Neural cell (in vitro differentiated cells): ENCODE results near the gene AXIN1. TPM values are rescaled to one million over a fixed set of nuclear protein-coding genes. Genes with fewer than 3 reads are reported as not detected.

Experiments
- H2AFZ ChIP-seq: fragments of 200-600, 300-800 bp; sonication (generic), shearing (Covaris generic); 2 replicates; pipeline ENCODE4 v1.6.0; 2014; ENCODE audit warnings: low read depth, mild to moderate bottlenecking, antibody characterized with exemption, low read length, moderate library complexity
- H3F3A ChIP-seq: fragments of 200-600 bp; shearing (Covaris generic); 2 replicates; pipeline ENCODE4 v1.6.1; 2016; ENCODE audit warnings: mild to moderate bottlenecking, moderate library complexity, mixed read lengths, antibody characterized with exemption, low read length; ENCODE audit not compliant: insufficient read depth, poor library complexity, severe bottlenecking
- H3K27ac ChIP-seq: fragments of 200-600, 300-800 bp; sonication (generic), shearing (Covaris generic); 2 replicates; pipeline ENCODE4 v1.5.1; 2014; ENCODE audit warnings: mild to moderate bottlenecking, low read length, moderate library complexity
- H3K27me3 ChIP-seq: fragments of 300-800, 200-600 bp; sonication (generic), shearing (Covaris generic); 2 replicates; pipeline ENCODE4 v1.6.0; 2014; ENCODE audit warnings: mild to moderate bottlenecking, low read depth, low read length, moderate library complexity; ENCODE audit not compliant: insufficient read depth
- H3K36me3 ChIP-seq: fragments of 300-800, 200-600 bp; sonication (generic), shearing (Covaris generic); 2 replicates; pipeline ENCODE4 v1.5.1; 2014; ENCODE audit warnings: mild to moderate bottlenecking, antibody characterized with exemption, low read length, moderate library complexity; ENCODE audit not compliant: insufficient read depth
- H3K4me2 ChIP-seq: fragments of 300-800, 200-600 bp; sonication (generic), shearing (Covaris generic); 2 replicates; pipeline ENCODE4 v1.6.0; 2014; ENCODE audit warnings: mild to moderate bottlenecking, low read length
- H3K4me3 ChIP-seq: fragments of 300-800, 200-600 bp; sonication (generic), shearing (Covaris generic); 2 replicates; pipeline ENCODE4 v1.5.1; 2014; ENCODE audit warnings: mild to moderate bottlenecking, low read length, moderate library complexity
- H3K79me2 ChIP-seq: fragments of 200-600 bp; shearing (Covaris generic); replicated peaks from 2 replicates; pipeline ENCODE4 v1.6.0; 2014; ENCODE audit warnings: mild to moderate bottlenecking, low read length, moderate library complexity; ENCODE audit not compliant: insufficient read depth
- H3K9ac ChIP-seq: fragments of 300-800, 200-600 bp; sonication (generic), shearing (Covaris generic); 2 replicates; pipeline ENCODE4 v1.6.1; 2016; ENCODE audit warnings: mild to moderate bottlenecking, low read length, mixed read lengths
- H3K9me2 ChIP-seq: fragments of 200-600 bp; shearing (Covaris generic); 2 replicates; pipeline ENCODE4 v1.6.1; 2016; ENCODE audit warnings: mild to moderate bottlenecking, low read length, mixed read lengths; ENCODE audit not compliant: insufficient read depth
- H3K9me3 ChIP-seq: fragments of 200-600, 300-800 bp; sonication (generic), shearing (Covaris generic); 2 replicates; pipeline ENCODE4 v1.6.1; 2016; ENCODE audit warnings: mild to moderate bottlenecking, mixed run types, low read length, moderate library complexity, mixed read lengths
- H4K20me1 ChIP-seq: fragments of 200-600 bp; shearing (Covaris generic); 2 replicates; pipeline ENCODE4 v1.6.1; 2016; ENCODE audit warnings: mild to moderate bottlenecking, mixed run types; ENCODE audit not compliant: insufficient read depth
- CTCF ChIP-seq: fragments of 450-650 bp; IDR thresholded peaks from 2 replicates; pipeline ENCODE4 v1.5.1; 2014; ENCODE audit warnings: antibody characterized with exemption, mild to moderate bottlenecking, moderate library complexity; ENCODE audit not compliant: poor library complexity, severe bottlenecking
- EP300 ChIP-seq: fragments of 450-650 bp; conservative IDR thresholded peaks from 2 replicates; pipeline ENCODE4 v1.6.1; 2014; ENCODE audit warnings: antibody characterized with exemption, mild to moderate bottlenecking, moderate library complexity; ENCODE audit not compliant: poor library complexity, severe bottlenecking
- EZH2 ChIP-seq: fragments of 200-600, 300-800 bp; shearing (Covaris generic), sonication (generic); IDR thresholded peaks from 2 replicates; pipeline ENCODE4 v1.6.1; 2014; ENCODE audit warnings: antibody characterized with exemption, low read length, borderline replicate concordance, mild to moderate bottlenecking; ENCODE audit not compliant: insufficient read depth, poor library complexity, severe bottlenecking
- MXI1 ChIP-seq: fragments of 450-650 bp; conservative IDR thresholded peaks from 2 replicates; pipeline ENCODE4 v1.6.1; 2014; ENCODE audit warnings: antibody characterized with exemption, mild to moderate bottlenecking; ENCODE audit not compliant: poor library complexity, severe bottlenecking
- POLR2AphosphoS5 ChIP-seq: IDR thresholded peaks from 2 replicates; pipeline ENCODE4 v1.6.1; 2012
- RAD21 ChIP-seq: fragments of 450-650 bp; conservative IDR thresholded peaks from 2 replicates; pipeline ENCODE4 v1.6.1; 2014; ENCODE audit warnings: antibody characterized with exemption, mild to moderate bottlenecking, moderate library complexity
- SMC3 ChIP-seq: fragments of 450-650 bp; conservative IDR thresholded peaks from 2 replicates; pipeline ENCODE4 v1.6.1; 2014; ENCODE audit warnings: antibody characterized with exemption, mild to moderate bottlenecking, moderate library complexity; ENCODE audit not compliant: poor library complexity
- TAF1 ChIP-seq: IDR thresholded peaks from 2 replicates; pipeline ENCODE4 v1.6.1; 2012; ENCODE audit warnings: low read depth
- polyA plus RNA-seq: library from polyadenylated mRNA; depleted of rRNA; stranded (reverse); fragments of >200 nt; gene quantifications from 2 replicates; pipeline ENCODE4 v1.2.3, GENCODE V29; 2014
- TF ChIP-seq, protein P1 (sequence below): IDR thresholded peaks from 2 replicates; pipeline ENCODE4 v1.6.1; 2012; ENCODE audit warnings: borderline replicate concordance

The AXIN1 gene
- polyA plus RNA-seq, 1 donor from 2014 or later: 30.5 TPM

DNA sequence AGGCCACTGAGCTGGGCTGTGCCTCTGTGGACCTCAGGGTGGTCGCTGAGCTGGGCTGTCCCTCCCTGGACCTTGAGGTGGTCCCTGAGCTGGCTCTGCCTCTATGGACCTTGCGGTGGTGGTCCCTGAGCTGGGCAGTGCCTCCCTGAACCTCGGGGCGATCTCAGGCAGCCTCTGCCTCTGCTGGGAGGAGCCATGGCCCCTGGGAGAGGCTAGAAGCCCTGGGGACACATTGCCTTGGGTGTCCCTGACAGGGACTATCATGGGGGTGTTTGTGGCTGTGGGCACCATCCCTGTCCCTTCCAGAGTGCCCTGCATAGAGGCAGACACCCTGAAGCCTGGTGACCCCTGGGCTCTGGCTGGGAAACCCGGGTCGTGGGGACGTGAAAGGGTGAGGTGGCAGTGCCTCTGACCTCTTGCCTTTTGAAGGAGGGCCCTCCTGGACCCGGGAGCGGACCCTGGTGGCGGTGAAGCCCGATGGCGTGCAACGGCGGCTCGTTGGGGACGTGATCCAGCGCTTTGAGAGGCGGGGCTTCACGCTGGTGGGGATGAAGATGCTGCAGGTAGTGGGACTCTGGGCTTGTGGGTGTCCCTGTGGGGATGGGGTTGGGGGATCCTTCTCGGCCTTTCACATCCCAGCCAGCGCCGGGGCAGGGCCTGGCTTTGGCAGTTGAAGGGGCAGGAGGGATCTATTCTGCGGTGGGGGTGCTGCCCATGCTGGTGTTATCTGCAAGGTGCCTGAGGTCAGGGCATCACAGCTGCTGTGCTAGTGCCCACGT lies 46.2 kb upstream of the AXIN1 start:
- H2AFZ ChIP-seq: no peak overlapping the region
- no peak for TF ChIP-seq EZH2
- no peak for TF ChIP-seq POLR2AphosphoS5
- TF ChIP-seq MXI1: no peak
- TF ChIP-seq RAD21: no peak
- TF ChIP-seq, protein P1, sequence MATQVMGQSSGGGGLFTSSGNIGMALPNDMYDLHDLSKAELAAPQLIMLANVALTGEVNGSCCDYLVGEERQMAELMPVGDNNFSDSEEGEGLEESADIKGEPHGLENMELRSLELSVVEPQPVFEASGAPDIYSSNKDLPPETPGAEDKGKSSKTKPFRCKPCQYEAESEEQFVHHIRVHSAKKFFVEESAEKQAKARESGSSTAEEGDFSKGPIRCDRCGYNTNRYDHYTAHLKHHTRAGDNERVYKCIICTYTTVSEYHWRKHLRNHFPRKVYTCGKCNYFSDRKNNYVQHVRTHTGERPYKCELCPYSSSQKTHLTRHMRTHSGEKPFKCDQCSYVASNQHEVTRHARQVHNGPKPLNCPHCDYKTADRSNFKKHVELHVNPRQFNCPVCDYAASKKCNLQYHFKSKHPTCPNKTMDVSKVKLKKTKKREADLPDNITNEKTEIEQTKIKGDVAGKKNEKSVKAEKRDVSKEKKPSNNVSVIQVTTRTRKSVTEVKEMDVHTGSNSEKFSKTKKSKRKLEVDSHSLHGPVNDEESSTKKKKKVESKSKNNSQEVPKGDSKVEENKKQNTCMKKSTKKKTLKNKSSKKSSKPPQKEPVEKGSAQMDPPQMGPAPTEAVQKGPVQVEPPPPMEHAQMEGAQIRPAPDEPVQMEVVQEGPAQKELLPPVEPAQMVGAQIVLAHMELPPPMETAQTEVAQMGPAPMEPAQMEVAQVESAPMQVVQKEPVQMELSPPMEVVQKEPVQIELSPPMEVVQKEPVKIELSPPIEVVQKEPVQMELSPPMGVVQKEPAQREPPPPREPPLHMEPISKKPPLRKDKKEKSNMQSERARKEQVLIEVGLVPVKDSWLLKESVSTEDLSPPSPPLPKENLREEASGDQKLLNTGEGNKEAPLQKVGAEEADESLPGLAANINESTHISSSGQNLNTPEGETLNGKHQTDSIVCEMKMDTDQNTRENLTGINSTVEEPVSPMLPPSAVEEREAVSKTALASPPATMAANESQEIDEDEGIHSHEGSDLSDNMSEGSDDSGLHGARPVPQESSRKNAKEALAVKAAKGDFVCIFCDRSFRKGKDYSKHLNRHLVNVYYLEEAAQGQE: no peak
- TF ChIP-seq CTCF: no peak
- TF ChIP-seq TAF1: no peak
- no peak for TF ChIP-seq SMC3
- TF ChIP-seq EP300: no peak
- H3K36me3 ChIP-seq: no peaks in the 10 kb centered on the region
- H3K4me2 ChIP-seq: no peak overlapping the region
- H4K20me1 ChIP-seq: no peaks in the 10 kb centered on the region
- H3K9me2 ChIP-seq: no peaks in the 10 kb centered on the region
- H3K79me2 ChIP-seq: no peaks in the 10 kb centered on the region
- H3K4me3 ChIP-seq: no peak overlapping the region
- no peaks in the 10 kb centered on the region for H3K27me3 ChIP-seq
- H3K27ac ChIP-seq: no peak overlapping the region
- no peaks in the 10 kb centered on the region for H3F3A ChIP-seq
- no peak overlapping the region for H3K9ac ChIP-seq
- no peaks in the 10 kb centered on the region for H3K9me3 ChIP-seq

DNA sequence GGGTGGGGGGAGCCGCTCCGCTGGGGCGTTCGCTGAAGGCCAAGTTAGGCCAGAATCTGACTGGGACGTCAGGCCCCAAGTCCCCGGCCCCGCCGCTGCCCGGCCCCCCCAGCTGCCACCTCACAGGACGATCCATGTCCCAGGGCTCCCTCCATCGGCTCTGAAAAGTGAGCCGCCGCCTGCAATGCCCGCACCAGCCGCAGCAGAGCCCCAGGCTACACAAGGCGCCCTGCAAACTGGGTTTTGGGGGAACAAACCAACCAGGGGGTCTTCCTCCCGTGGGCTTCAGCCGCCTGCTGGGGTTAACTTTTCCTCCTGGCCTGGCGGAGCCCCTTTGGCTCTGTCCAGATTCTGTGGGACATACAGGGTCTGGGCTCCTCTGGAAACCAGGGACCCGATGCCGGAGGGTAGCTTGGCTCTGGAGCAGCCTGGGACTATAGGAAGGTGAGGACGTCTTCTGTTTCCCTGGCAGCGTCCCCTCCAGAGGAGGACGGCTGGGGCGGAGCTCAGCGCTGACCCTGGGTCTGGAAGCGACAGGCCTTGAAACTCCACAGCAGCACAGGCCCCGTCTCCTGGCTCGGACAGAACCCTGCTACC lies 45.3 kb upstream of the AXIN1 start:
- H3K9ac ChIP-seq: no peak overlapping the region
- H3F3A ChIP-seq: no peaks in the 10 kb centered on the region

More for the DNA sequence above, 45.3 kb upstream of the AXIN1 start:
- Histone ChIP-seq H3K27me3 (no peaks in the 10 kb centered on the region), H3K36me3 (no peaks in the 10 kb centered on the region), H3K9me3 (no peaks in the 10 kb centered on the region), H3K79me2 (no peaks in the 10 kb centered on the region), H4K20me1 (no peaks in the 10 kb centered on the region), H3K4me3 (peak overlapping the region; percentile 33), H3K27ac (no peak overlapping the region), H2AFZ (no peak overlapping the region), H3K4me2 (no peak overlapping the region), H3K9me2 (no peaks in the 10 kb centered on the region)
- TF ChIP-seq RAD21 (no peak), MXI1 (no peak)
- TF ChIP-seq, protein P1: no peak
